OCI-LY7 (cell line): Measurements from ENCODE around the gene ERVFRD-1.

Experiments
- EZH2phosphoT487 ChIP-seq: fragments of 200-600 bp; sonication (generic); IDR thresholded peaks from 2 replicates; pipeline ENCODE4 v1.6.1; 2018; ENCODE audit warnings: low read depth, borderline replicate concordance, mild to moderate bottlenecking, mixed run types, antibody characterized with exemption, low read length, moderate library complexity, mixed read lengths
- TF ChIP-seq, protein P1 (sequence below): fragments of 200-600 bp; sonication (generic); conservative IDR thresholded peaks from 2 replicates; pipeline ENCODE4 v1.5.1; 2014; ENCODE audit warnings: mild to moderate bottlenecking, antibody characterized with exemption, low read length, moderate library complexity, mixed read lengths

DNA sequence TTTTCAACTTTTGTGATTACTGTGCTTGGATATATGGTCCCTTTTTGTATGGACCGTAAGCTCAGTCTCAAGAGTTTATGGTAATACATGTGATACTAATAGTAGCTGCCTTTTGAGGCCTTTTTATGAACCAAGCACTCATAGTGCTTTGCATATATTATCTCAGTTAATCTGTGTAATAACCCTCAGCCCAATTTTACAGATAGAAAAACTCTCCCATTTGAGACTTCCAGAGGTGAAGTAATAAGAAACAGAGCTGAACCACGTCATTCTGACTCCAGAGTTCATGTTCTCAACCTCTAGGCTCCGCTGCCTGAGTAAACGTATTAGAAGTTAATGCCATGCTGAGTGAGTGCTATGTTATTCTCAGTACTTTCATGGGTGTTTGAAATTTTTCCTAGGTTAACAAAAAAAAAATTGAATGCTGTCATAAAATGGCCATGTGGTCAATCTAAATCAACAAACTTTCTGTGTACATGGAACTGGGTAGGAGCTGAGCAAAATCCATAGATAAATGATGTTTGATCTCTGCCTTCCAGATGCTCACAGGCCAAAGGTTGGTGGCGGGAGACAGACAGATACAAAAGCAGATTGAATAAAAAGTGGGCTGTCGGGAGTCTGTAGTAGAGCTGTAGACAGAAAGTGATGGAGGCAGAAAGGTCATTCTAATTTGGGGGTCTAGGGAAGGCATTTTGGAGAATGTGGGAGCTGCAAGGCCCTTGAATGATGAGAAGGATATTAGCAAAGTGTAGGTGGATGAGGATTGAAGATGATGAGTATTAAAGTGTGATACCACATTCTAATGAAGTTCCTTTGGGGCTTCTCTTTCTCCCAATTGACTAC is 44.8 kb downstream of the ERVFRD-1 start:
- TF ChIP-seq, protein P1, sequence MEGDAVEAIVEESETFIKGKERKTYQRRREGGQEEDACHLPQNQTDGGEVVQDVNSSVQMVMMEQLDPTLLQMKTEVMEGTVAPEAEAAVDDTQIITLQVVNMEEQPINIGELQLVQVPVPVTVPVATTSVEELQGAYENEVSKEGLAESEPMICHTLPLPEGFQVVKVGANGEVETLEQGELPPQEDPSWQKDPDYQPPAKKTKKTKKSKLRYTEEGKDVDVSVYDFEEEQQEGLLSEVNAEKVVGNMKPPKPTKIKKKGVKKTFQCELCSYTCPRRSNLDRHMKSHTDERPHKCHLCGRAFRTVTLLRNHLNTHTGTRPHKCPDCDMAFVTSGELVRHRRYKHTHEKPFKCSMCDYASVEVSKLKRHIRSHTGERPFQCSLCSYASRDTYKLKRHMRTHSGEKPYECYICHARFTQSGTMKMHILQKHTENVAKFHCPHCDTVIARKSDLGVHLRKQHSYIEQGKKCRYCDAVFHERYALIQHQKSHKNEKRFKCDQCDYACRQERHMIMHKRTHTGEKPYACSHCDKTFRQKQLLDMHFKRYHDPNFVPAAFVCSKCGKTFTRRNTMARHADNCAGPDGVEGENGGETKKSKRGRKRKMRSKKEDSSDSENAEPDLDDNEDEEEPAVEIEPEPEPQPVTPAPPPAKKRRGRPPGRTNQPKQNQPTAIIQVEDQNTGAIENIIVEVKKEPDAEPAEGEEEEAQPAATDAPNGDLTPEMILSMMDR: no peak
- TF ChIP-seq EZH2phosphoT487: no peak
